Measurements from ENCODE around the gene DIP2B.

DIP2B gene

GRCh38 chr12:50635857-50636256 is 131.1 kb downstream of the DIP2B start:
- no peak for DNase-seq (ENCODE audit: low read depth, low spot score)

DNA sequence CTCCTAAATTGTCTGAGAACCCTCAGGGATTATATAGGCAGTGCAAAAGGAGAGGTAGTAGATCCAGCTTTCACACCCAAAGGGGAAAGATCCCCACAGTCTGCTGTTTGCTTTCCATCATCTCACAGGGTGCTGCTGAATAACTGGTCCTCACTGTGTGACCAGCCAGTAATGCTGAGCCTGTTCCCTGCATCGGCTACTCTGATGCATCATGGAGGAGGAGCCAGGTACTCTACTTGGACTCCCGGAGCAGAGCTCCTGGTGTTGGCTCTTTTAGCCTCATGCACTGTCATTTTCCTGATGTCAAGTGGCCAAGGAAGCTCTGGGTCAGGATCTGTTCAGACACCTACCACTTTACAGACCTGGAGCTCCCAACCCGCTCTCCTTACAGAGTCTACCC is 131.7 kb downstream of the DIP2B start:
- no peak for DNase-seq (ENCODE audit: low read depth, low spot score)

- DNase-seq (ENCODE audit: low read depth, low spot score) = no peak
Measured at GRCh38 chr12:50637870-50638481, 133.2 kb downstream of the DIP2B start.

- DNase-seq (ENCODE audit: low read depth, low spot score) = no peak
Measured at GRCh38 chr12:50638482-50638880, 133.7 kb downstream of the DIP2B start.

GRCh38 chr12:50639721-50640120 is 134.9 kb downstream of the DIP2B start:
- DNase-seq (ENCODE audit: low read depth, low spot score) = no peak

DNA sequence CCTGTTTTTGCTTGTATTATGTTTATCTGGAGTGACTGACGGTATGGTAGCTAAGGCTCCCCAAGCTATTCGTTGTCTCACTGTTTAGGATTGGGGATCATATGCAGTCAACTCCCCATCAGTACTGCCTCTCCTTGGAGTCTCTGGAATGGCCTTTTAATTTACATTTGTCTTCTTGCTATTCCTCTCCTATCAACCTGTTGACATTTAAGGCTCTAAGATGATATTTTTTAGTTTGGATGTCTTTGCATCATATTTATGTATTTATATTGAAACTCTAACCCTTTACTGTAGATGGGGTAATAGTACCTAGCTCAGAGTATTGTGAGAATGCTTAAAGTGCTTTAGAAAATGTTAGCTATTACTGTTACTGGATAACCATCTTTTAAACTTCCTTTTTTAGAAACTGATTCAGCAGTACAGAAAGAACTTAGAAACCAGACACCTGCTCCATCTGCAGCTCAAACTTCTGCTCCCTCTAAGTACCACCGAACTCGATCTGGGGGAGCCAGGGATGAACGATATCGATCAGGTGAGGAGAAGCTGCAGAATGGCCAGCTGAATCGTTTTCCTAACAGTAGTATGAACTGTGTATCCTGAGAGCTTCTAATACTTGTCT is 135.6 kb downstream of the DIP2B start:
- DNase-seq (ENCODE audit: low read depth, low spot score) = no peak

GRCh38 chr12:50641566-50641965 is 136.8 kb downstream of the DIP2B start:
- DNase-seq (ENCODE audit: low read depth, low spot score) = no peak

DNA sequence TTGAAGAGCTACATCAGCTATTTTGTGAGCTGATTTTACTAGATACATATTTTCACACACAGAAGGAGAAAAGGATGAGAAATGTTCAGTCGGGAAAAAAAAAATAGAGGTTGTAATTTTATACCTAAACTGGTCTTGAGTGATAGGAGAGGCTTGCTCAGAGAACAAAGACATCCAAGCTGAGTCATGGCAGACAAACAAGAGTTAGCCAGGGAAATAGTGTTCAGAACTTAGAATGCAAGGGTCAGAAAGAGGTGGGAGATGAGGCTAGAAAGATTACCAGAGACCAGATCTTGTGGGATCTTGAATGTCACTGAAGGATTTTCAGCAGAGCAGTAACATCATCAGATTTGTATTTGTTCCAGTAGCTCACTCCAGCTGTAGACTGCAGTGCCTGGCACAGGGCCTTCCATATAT is 137.3 kb downstream of the DIP2B start:
- DNase-seq (ENCODE audit: low read depth, low spot score) = no peak

DNA sequence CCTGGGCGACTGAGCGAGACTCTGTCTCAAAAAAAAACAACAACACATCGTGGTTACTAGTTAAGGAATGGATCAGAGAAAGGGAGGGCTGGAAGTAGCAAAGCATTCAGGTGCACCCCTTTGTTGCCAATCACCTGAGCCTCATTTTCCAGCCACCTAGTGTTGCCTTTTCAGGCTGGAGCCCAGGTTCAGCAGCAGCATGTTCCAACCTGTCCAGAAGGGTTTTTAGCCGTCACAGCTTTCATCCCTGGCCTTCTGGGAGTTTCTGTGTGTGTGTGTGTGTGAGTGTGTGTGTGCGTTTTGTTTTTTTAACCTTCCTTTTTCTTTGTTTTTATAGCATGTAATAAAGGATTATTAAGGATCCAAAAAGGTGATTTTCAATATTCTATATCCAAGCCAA is 138.0 kb downstream of the DIP2B start:
- DNase-seq (ENCODE audit: low read depth, low spot score) = no peak

DNA sequence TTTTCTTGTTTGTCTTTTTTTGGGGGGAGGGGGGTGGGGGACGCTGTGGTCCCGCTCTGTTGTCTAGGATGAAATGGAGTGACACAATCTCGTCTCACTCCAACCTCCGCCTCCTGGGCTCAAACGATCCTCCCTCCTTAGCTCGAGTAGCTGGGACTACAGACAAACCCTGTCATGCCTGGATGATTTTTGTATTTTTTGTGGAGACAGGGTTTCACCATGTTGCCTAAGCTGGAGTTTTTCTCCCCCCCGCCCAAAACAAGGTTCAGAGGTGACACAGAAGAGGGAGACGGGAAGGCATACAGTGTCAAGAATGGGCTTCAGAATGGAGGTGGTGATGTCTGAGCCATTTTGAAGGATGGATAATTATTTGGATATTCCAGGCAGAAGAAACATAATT is 142.2 kb downstream of the DIP2B start:
- DNase-seq (ENCODE audit: low read depth, low spot score) = no peak

GRCh38 chr12:50647479-50647878 is 142.7 kb downstream of the DIP2B start:
- no peak for DNase-seq (ENCODE audit: low read depth, low spot score)

DNA sequence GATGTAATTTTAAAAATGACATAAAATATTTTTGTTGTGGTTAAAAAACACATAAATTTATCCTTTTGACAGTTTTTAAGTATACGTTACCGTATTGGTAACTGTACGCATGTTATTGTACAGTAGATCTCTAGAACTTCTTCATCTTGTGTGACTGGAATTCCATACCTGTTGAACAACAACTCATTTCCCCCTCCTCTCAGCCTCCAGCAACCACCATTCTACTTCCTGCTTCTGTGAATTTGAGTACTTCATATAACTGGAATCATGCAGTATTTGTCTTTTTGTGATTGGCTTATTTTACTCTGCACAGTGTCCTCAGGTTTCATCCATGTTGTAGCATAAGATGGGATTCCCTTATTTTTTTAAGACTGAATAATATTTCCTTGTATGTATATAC is 145.5 kb downstream of the DIP2B start:
- DNase-seq (ENCODE audit: low read depth, low spot score) = no peak

DNA sequence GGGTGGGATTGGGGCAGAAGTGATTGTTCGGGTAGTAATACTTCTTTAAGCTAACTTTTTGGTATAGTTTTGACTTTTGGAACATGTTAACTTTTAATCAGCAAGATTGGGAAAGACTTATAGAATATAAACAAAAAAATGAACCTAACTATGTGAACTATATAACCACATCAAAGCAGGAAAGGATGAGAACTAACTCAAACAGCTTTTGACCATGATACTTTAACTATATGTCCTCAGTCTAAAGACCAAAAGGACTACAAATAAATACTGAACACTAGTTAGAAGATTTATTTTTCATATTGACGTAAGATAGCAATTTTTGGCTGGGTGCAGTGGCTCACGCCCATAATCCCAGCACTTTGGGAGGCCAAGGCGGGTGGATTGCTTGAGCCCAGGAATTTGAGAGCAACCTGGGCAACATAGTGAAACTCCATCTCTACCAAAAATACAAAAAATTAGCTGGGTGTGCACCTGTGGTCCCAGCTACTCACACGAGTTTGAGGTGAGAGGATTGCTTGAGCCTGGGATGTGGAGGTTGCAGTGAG is 150.7 kb downstream of the DIP2B start:
- no peak for DNase-seq (ENCODE audit: low read depth, low spot score)

DNA sequence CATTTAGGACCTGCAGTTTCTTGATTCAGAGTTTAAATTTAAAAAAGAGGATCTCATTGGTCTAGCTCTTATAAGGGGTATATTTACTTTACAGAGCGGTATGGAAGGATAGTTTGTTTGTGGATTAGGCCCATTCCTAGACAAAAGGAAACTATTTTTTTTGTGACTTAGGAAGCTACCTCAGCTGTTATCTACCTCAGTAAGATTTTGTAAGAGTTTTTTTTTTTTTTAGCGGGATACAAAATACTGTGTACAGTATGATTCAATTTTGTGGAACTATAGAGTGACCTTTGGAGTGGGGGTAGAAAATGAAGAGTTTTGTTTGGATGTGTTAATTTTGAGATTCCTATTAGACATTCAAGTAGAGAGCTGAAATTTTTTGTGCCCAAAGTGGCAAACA is 154.5 kb downstream of the DIP2B start:
- DNase-seq (ENCODE audit: low read depth, low spot score) = no peak

DNA sequence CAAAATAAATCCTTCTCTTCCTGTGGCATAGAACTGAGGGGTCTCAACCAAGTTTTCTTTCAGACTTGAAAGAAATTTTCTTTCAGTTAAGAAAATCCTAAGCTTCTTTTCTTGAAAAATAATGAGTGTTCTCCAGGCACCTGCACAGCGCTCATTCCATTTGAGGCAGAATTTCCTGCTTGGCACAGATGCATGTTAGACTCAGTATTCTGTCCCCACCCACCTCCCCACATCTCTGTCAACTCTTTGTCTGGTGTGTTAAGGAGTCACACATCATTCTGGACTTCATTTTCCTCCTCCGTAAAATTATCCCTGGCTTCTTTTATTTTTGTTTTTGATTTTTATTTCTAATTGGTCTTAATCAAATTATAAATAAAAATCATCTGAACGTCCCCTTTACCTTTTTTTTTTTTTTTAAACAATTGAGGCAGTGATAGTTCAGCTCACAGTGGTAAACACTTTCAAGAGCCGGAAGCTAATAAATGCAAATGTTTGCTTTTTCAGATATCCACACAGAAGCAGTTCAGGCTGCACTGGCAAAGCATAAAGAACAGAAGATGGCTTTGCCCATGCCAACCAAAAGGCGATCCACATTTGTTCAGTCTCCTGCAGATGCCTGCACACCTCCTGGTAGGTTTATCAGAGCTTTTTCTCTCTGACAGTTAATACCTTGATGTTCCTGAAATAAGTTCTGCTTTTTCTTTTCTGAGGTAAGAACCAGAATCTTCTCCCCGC is 155.1 kb downstream of the DIP2B start:
- DNase-seq (ENCODE audit: low read depth, low spot score) = no peak

GRCh38 chr12:50660425-50660822 is 155.6 kb downstream of the DIP2B start:
- no peak for DNase-seq (ENCODE audit: low read depth, low spot score)

- DNase-seq (ENCODE audit: low read depth, low spot score) = no peak
Measured at GRCh38 chr12:50661300-50662115, 156.7 kb downstream of the DIP2B start.

DNA sequence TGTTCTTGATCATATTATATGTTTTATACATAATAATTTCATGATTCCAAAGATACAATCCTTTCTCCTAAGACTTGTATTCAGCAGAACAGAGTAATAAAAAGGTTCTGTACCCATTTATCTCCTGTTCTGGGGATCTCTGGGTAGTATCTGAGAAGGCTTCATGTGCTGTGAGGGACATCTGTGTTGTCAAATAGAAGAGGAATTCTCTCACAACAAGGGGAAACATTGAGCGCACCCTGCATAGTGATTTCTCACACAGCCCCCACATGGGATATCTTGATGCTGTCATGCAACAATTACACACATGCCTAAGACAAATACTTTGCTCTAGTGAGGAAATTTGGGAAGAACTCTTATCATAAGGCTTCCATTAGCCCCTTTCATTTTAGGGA is 157.3 kb downstream of the DIP2B start:
- DNase-seq (ENCODE audit: low read depth, low spot score) = no peak

DNA sequence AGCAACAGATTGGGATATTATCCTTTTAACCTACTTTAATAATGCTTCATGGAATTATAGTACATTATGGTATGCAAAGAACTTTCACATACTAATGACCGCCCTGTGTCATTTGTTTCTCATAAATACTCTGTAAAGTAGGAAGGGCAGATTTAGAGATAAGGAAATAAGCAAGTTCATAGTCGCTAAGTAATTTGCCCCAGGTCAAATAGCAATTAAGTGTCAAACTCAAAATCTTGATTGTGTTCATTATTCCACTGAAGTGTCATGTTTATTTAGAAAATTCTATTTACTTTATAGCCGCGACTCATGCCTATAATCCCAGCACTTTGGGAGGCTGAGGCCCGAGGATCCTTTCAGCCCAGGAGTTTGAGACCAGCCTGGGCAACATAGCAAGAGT is 160.4 kb downstream of the DIP2B start:
- DNase-seq (ENCODE audit: low read depth, low spot score) = no peak

- no peak for DNase-seq (ENCODE audit: low read depth, low spot score)
Measured at GRCh38 chr12:50665609-50666008, 160.8 kb downstream of the DIP2B start.

DNA sequence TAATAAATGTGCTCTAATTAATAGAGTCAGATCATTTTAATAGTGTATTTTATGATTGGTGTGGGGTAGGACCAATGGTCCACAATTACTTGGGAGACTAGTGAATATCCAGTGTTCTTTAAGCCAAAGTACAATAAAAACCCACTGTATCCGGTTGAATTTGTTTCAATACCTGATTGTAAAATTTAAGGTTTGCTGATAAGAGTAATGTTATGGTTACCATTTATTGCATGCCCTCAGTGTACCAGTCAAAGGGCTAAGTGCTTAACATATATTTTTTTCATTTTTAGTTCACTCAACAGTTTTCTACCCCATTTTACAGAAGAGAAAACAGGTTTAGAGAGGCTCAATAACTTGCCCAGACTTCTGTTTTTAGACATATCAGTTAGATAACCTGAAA is 161.2 kb downstream of the DIP2B start:
- DNase-seq (ENCODE audit: low read depth, low spot score) = no peak

- DNase-seq (ENCODE audit: low read depth, low spot score) = no peak
Measured at GRCh38 chr12:50672158-50672557, 167.4 kb downstream of the DIP2B start.

Data from activated CD4-positive, CD25-positive, alpha-beta regulatory T cell treated with anti-CD3 and anti-CD28 coated beads, Interleukin-2, amount 50 U/mL, for 16 hours (primary cell).